Measurements from ENCODE around the gene RIMBP2. TPM values are rescaled to one million over a fixed set of nuclear protein-coding genes. Genes with fewer than 3 reads are reported as not detected.

The RIMBP2 gene
- total and polyA plus RNA-seq, 2 donors (not counting 1 experiment from before 2014, with no cell fraction given): 0.17 TPM; not detected in 1

DNA sequence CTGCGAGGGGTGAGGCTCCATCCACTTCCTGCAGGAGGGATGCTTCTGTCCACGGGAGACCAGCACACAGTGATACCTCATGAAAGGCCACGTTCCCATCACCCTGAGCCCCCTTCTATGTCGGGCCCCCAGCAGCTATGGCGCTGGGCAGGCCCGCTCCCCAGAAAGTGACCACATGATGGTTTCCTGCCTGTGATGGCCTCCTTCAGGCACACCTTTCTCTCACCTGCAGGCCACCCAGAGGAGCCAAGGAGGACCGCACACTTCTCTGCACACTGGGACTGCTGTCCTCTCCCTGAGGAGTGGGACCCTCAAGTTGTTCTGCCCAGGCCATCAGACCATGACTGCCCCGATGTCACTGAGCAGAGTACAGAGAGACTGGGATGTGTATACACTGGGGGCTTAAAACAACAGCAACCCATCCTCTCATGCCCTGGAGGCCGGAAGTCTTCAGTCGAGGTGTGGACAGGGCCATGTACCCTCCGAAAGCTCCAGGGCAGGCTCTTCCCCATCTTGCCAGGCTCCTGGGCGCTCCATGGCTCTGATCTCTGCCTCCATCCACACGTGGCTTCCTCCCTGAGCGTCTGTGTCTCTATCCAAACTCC is 219.5 kb downstream of the RIMBP2 start:
- Histone ChIP-seq H3K9me3 (ENCODE audit: control insufficient read depth, insufficient read depth, low read depth, low read length) (no peaks in the 10 kb centered on the region), H3K9ac (ENCODE audit: insufficient read depth, low read length) (no peak overlapping the region), H3K4me3 (replicated peaks in 1 of 4; ENCODE audit: control extremely low read depth in 1 of 4, insufficient read depth in 1 of 4, low read depth in 3 of 4, low read length in 4 of 4) (no peak overlapping the region), H2AFZ (ENCODE audit: low read length) (no peak overlapping the region), H3K27ac (ENCODE audit: insufficient read depth, low read length) (no peak overlapping the region), H3K36me3 (ENCODE audit: control insufficient read depth, insufficient read depth, low read length) (no peaks in the 10 kb centered on the region), H3K4me1 (ENCODE audit: control insufficient read depth, extremely low read depth, insufficient read depth, low read length) (no peaks in the 10 kb centered on the region), H3K4me2 (ENCODE audit: extremely low read depth, insufficient read depth, low read length) (no peak overlapping the region), H3K79me2 (ENCODE audit: control insufficient read depth, insufficient read depth, low read length) (no peaks in the 10 kb centered on the region), H4K20me1 (ENCODE audit: control insufficient read depth, extremely low read depth, insufficient read depth, low read length) (no peaks in the 10 kb centered on the region), H3K27me3 (ENCODE audit: control insufficient read depth, insufficient read depth, low read length) (no peaks in the 10 kb centered on the region)
- no peak for DNase-seq (ENCODE audit: low read depth in 2 of 2)
- TF ChIP-seq, protein P1, sequence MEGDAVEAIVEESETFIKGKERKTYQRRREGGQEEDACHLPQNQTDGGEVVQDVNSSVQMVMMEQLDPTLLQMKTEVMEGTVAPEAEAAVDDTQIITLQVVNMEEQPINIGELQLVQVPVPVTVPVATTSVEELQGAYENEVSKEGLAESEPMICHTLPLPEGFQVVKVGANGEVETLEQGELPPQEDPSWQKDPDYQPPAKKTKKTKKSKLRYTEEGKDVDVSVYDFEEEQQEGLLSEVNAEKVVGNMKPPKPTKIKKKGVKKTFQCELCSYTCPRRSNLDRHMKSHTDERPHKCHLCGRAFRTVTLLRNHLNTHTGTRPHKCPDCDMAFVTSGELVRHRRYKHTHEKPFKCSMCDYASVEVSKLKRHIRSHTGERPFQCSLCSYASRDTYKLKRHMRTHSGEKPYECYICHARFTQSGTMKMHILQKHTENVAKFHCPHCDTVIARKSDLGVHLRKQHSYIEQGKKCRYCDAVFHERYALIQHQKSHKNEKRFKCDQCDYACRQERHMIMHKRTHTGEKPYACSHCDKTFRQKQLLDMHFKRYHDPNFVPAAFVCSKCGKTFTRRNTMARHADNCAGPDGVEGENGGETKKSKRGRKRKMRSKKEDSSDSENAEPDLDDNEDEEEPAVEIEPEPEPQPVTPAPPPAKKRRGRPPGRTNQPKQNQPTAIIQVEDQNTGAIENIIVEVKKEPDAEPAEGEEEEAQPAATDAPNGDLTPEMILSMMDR (conservative IDR thresholded peaks at IDR 0.05 in 1 of 2, IDR thresholded peaks at IDR 0.05 in 1 of 2; ENCODE audit: low read depth in 1 of 2, low read length in 2 of 2): no peak
- TF ChIP-seq EZH2 (IDR thresholded peaks at IDR 0.05; ENCODE audit: low read length, missing control alignments): no peak

DNA sequence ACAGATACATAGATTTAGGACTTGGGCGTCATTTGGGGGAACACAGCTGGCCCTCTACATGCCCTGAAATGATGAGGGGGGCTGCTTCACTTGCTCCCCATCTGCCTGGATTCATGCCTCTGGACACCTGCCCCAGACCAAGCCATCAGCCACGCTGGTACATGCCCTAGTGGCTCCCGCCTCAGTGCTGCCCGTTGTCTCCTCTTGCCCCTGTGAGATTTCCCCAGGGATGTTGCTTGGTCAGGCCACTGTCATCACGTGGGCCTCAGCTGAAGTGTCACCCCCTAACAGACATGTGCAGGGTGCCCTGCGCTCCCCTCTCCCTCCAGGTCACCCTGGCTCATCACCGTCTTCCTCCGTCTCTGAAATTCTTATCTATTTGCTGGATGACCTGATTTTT is 220.9 kb downstream of the RIMBP2 start:
- no peaks in the 10 kb centered on the region for H3K79me2 ChIP-seq (ENCODE audit: control insufficient read depth, insufficient read depth, low read length)
- no peak overlapping the region for H3K9ac ChIP-seq (ENCODE audit: insufficient read depth, low read length)
- no peaks in the 10 kb centered on the region for H3K27me3 ChIP-seq (ENCODE audit: control insufficient read depth, insufficient read depth, low read length)
- H3K27ac ChIP-seq (ENCODE audit: insufficient read depth, low read length): no peak overlapping the region
- H2AFZ ChIP-seq (ENCODE audit: low read length): no peak overlapping the region
- H3K4me1 ChIP-seq (ENCODE audit: control insufficient read depth, extremely low read depth, insufficient read depth, low read length): no peaks in the 10 kb centered on the region
- no peaks in the 10 kb centered on the region for H4K20me1 ChIP-seq (ENCODE audit: control insufficient read depth, extremely low read depth, insufficient read depth, low read length)
- H3K9me3 ChIP-seq (ENCODE audit: control insufficient read depth, insufficient read depth, low read depth, low read length): no peaks in the 10 kb centered on the region
- H3K4me2 ChIP-seq (ENCODE audit: extremely low read depth, insufficient read depth, low read length): no peak overlapping the region
- no peak overlapping the region for H3K4me3 ChIP-seq (replicated peaks in 1 of 4; ENCODE audit: control extremely low read depth in 1 of 4, insufficient read depth in 1 of 4, low read depth in 3 of 4, low read length in 4 of 4)
- H3K36me3 ChIP-seq (ENCODE audit: control insufficient read depth, insufficient read depth, low read length): no peaks in the 10 kb centered on the region
- TF ChIP-seq, protein P1 (conservative IDR thresholded peaks at IDR 0.05 in 1 of 2, IDR thresholded peaks at IDR 0.05 in 1 of 2; ENCODE audit: low read depth in 1 of 2, low read length in 2 of 2): no peak
- TF ChIP-seq EZH2 (IDR thresholded peaks at IDR 0.05; ENCODE audit: low read length, missing control alignments): no peak
- DNase-seq (ENCODE audit: low read depth in 2 of 2): no peak

DNA sequence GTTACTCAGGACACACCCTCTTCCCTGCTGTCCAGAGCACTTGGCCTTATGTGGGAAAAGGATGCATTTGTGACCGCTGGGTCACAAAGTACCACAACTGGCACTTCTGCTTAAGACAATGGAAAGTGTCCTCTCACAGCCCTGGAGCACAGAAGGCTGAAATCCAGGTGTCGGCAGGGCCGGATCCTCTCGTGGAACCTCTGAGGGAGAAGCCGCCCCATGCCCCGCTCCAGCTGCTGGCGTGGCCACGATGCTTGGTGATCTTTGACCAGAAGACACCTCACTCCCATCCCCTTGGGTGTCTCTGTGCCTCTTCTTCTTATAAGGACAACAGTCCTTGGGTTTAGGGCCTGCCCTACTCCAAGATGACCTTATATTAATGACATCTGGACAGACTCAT is 221.4 kb downstream of the RIMBP2 start:
- Histone ChIP-seq H3K4me3 (replicated peaks in 1 of 4; ENCODE audit: control extremely low read depth in 1 of 4, insufficient read depth in 1 of 4, low read depth in 3 of 4, low read length in 4 of 4) (no peak overlapping the region), H3K79me2 (ENCODE audit: control insufficient read depth, insufficient read depth, low read length) (no peaks in the 10 kb centered on the region), H3K27me3 (ENCODE audit: control insufficient read depth, insufficient read depth, low read length) (no peaks in the 10 kb centered on the region), H3K9ac (ENCODE audit: insufficient read depth, low read length) (no peak overlapping the region), H3K9me3 (ENCODE audit: control insufficient read depth, insufficient read depth, low read depth, low read length) (no peaks in the 10 kb centered on the region), H3K36me3 (ENCODE audit: control insufficient read depth, insufficient read depth, low read length) (no peaks in the 10 kb centered on the region), H3K4me1 (ENCODE audit: control insufficient read depth, extremely low read depth, insufficient read depth, low read length) (no peaks in the 10 kb centered on the region), H3K27ac (ENCODE audit: insufficient read depth, low read length) (no peak overlapping the region), H4K20me1 (ENCODE audit: control insufficient read depth, extremely low read depth, insufficient read depth, low read length) (no peaks in the 10 kb centered on the region), H3K4me2 (ENCODE audit: extremely low read depth, insufficient read depth, low read length) (no peak overlapping the region), H2AFZ (ENCODE audit: low read length) (no peak overlapping the region)
- TF ChIP-seq EZH2 (IDR thresholded peaks at IDR 0.05; ENCODE audit: low read length, missing control alignments): no peak
- TF ChIP-seq, protein P1 (conservative IDR thresholded peaks at IDR 0.05 in 1 of 2, IDR thresholded peaks at IDR 0.05 in 1 of 2; ENCODE audit: low read depth in 1 of 2, low read length in 2 of 2): no peak
- DNase-seq (ENCODE audit: low read depth in 2 of 2): no peak

All from fibroblast of lung (primary cell).